Transverse colon (tissue), 4 donors: ENCODE results near the gene EEF2.
"Not testable (repeated sequence)": the region's sequence is repeated elsewhere in the genome, so short reads cannot be mapped to it uniquely, and the experiment has no call there.

Experiments
- EP300 ChIP-seq: sonication (generic); formaldehyde crosslinking; IDR thresholded peaks from one replicate; pipeline ENCODE4 v1.6.1; 2017; ENCODE audit warnings: antibody characterized with exemption, low read depth
- POLR2A ChIP-seq: fragments of 450-650 bp; IDR thresholded peaks from one replicate; pipeline ENCODE4 v1.6.1; 2016; ENCODE audit warnings: antibody characterized with exemption, mild to moderate bottlenecking, moderate library complexity
- POLR2AphosphoS5 ChIP-seq, 3 donors: sonication (generic); formaldehyde crosslinking; IDR thresholded peaks; one replicate each; pipeline ENCODE4 v1.6.1; 2016; ENCODE audit warnings: antibody characterized with exemption in 3 of 3
- TF ChIP-seq, protein P1 (sequence below), 5 experiments: fragments of 200-600 bp in 3 of 5; fragments of 450-650 bp in 2 of 5; sonication (generic) in 3 of 5; IDR thresholded peaks; 1 replicate in 2 of 5; 2 replicates in 3 of 5; pipeline ENCODE4 v1.5.1; 2016 to 2017; ENCODE audit warnings: antibody characterized with exemption in 5 of 5, inconsistent platforms in 3 of 5, mild to moderate bottlenecking in 2 of 5, moderate library complexity in 1 of 5

DNA sequence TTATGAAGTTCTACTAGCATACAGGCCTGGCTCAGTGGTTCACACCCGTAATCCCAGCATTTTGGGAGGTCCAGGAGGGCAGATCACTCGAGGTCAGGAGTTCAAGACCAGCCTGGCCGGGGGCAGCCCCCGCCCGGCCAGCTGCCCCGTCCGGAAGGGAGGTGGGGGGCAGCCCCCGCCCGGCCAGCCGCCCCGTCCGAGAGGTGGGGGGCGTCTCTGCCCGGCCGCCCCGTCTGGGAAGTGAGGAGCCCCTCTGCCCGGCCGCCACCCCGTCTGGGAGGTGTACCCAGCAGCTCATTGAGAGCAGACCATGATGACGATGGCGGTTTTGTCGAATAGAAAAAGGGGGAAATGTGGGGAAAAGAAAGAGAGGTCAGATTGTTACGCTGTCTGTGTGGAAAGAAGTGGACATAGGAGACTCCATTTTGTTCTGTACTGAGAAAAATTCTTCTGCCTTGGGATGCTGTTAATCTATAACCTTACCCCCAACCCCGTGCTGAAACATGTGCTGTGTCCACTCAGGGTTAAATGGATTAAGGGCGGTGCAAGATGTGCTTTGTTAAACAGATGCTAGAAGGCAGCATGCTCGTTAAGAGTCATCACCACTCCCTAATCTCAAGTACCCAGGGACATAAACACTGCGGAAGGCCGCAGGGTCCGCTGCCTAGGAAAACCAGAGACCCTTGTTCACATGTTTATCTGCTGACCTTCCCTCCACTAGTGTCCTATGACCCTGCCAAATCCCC lies 13.6 kb upstream of the EEF2 start:
- TF ChIP-seq, protein P1, sequence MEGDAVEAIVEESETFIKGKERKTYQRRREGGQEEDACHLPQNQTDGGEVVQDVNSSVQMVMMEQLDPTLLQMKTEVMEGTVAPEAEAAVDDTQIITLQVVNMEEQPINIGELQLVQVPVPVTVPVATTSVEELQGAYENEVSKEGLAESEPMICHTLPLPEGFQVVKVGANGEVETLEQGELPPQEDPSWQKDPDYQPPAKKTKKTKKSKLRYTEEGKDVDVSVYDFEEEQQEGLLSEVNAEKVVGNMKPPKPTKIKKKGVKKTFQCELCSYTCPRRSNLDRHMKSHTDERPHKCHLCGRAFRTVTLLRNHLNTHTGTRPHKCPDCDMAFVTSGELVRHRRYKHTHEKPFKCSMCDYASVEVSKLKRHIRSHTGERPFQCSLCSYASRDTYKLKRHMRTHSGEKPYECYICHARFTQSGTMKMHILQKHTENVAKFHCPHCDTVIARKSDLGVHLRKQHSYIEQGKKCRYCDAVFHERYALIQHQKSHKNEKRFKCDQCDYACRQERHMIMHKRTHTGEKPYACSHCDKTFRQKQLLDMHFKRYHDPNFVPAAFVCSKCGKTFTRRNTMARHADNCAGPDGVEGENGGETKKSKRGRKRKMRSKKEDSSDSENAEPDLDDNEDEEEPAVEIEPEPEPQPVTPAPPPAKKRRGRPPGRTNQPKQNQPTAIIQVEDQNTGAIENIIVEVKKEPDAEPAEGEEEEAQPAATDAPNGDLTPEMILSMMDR (IDR thresholded peaks at IDR 0.05): not testable (repeated sequence)
- TF ChIP-seq POLR2A; POLR2AphosphoS5 (IDR thresholded peaks at IDR 0.05); EP300: not testable (repeated sequence)
